Activated B cell treated with CpG ODN at 0.5 μM for 24 hours (primary cell): ENCODE data around the gene MCUB. TPM values are rescaled to one million over a fixed set of nuclear protein-coding genes. Genes with fewer than 3 reads are reported as not detected.
"Not testable (repeated sequence)": the region's sequence is repeated elsewhere in the genome, so short reads cannot be mapped to it uniquely, and the experiment has no call there.

Experiments used
- ATAC-seq: fragments of 200-7000 bp; cut with Tn5 transposase; one replicate; pipeline ENCODE4 v1.10.0; 2021; ENCODE audit warnings: low read depth, mild to moderate bottlenecking, moderate library complexity
- CTCF ChIA-PET: fragments of 350-600 bp; sonication (Branson Sonifier 250); formaldehyde crosslinking; loops from one replicate; lab custom pipeline; 2021; ENCODE audit warnings: antibody characterized with exemption; lab: Charles Lee
- POLR2A ChIA-PET: fragments of 350-600 bp; sonication (Branson Sonifier 250); formaldehyde crosslinking; loops from one replicate; lab custom pipeline; 2021; ENCODE audit warnings: antibody characterized with exemption; lab: Charles Lee
- DNase-seq: peaks from one replicate; pipeline ENCODE4 v3.0.0; 2022
- H3K27ac Mint-ChIP-seq: one replicate; pipeline ENCODE4 v1.8.0; 2020; ENCODE audit warnings: mixed read lengths
- H3K27me3 Mint-ChIP-seq: one replicate; pipeline ENCODE4 v1.8.0; 2021; ENCODE audit warnings: mixed read lengths
- H3K36me3 Mint-ChIP-seq: one replicate; pipeline ENCODE4 v1.8.0; 2021; ENCODE audit warnings: low read depth, mixed read lengths
- H3K4me1 Mint-ChIP-seq: one replicate; pipeline ENCODE4 v1.8.0; 2021; ENCODE audit warnings: mixed read lengths
- H3K4me3 Mint-ChIP-seq: one replicate; pipeline ENCODE4 v1.8.0; 2020; ENCODE audit warnings: mild to moderate bottlenecking, mixed read lengths
- H3K9me3 Mint-ChIP-seq: one replicate; pipeline ENCODE4 v1.8.0; 2020; ENCODE audit warnings: mixed read lengths
- intact Hi-C: fragments of 100-400 bp; cut with micrococcal nuclease; formaldehyde crosslinking; loops from one replicate; pipeline ENCODE4 v1.15.1; 2024
- total RNA-seq: library from RNA; stranded (reverse); gene quantifications from 2 replicates; pipeline ENCODE4 v1.2.3, GENCODE V29; 2022
- TF ChIP-seq, protein P1 (sequence below): fragments of 200-600 bp; IDR thresholded peaks from one replicate; pipeline ENCODE4 v1.8.0; 2022; ENCODE audit warnings: antibody characterized with exemption, mild to moderate bottlenecking

Gene MCUB
- total RNA-seq, 1 donor from 2014 or later, result 28.9 TPM

DNA sequence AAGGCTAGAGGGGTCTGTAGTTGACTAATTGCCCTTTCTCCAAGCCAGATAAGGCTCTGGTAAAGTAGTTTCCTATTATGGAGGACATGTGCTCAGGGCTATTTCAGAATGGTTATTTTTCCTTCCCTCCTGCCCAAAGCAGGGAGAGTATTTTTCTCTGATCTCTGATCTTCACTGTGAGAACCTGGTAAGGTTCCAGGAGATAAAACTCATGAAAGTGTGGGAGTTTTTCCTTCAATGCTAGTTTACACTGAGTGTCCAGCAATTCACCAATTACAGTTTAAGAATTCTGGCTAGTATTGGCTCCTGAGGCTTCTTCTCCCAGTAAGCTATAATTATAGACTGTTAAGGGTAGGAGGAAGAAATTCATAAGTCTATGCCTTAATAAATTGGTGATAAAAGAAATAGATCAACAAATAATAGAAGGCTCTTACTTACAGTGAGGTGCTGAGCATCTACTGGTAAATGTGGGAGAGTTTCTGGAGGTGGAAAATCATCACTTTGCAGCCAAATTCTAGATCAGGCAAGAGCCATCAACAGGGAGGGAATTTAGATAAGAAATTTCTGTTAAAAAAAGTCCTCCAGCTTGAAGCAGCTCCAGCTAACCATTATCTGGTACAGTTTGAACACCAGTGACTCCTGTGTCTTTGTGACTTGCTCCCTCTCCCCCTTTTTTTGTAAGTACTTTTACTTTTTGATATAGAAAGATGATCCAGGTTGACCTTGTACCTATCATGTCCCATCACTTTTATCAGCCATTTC, 112.3 kb downstream of the MCUB start:
- TF ChIP-seq, protein P1, sequence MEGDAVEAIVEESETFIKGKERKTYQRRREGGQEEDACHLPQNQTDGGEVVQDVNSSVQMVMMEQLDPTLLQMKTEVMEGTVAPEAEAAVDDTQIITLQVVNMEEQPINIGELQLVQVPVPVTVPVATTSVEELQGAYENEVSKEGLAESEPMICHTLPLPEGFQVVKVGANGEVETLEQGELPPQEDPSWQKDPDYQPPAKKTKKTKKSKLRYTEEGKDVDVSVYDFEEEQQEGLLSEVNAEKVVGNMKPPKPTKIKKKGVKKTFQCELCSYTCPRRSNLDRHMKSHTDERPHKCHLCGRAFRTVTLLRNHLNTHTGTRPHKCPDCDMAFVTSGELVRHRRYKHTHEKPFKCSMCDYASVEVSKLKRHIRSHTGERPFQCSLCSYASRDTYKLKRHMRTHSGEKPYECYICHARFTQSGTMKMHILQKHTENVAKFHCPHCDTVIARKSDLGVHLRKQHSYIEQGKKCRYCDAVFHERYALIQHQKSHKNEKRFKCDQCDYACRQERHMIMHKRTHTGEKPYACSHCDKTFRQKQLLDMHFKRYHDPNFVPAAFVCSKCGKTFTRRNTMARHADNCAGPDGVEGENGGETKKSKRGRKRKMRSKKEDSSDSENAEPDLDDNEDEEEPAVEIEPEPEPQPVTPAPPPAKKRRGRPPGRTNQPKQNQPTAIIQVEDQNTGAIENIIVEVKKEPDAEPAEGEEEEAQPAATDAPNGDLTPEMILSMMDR, result no peak
- peaks cover 2% of the 10 kb centered on the region for H3K4me1 Mint-ChIP-seq
- ATAC-seq (no peak), DNase-seq (no peak)
- H3K36me3 Mint-ChIP-seq, result peaks cover 44% of the 10 kb centered on the region
- ChIA-PET POLR2A (no interaction called here), CTCF (no interaction called here)
- no peak overlapping the region for H3K27ac Mint-ChIP-seq
- no peaks in the 10 kb centered on the region for H3K27me3 Mint-ChIP-seq
- peaks cover 9% of the 10 kb centered on the region for H3K9me3 Mint-ChIP-seq
- intact Hi-C loops, result no loop called here
- H3K4me3 Mint-ChIP-seq, result no peak overlapping the region

DNA sequence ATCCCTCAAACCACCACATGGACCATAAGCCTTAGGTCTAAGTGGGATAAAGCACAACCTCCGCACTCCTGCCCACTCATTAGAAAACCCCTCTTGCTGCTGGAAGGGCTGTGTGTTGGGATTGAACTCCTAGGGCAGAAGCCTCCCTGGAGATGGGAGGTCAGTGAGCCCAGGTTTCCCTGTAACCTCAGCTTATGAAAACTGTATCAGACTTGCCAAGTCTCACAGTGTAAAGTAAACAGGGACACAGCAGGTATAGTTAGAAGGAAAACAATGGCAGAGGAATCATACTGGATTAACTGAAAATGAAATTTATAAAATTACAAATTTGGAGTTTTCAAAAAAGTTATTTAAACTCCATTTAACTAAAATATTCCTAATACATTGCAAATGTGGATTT, 113.3 kb downstream of the MCUB start:
- H3K4me1 Mint-ChIP-seq, result peaks cover 2% of the 10 kb centered on the region
- intact Hi-C loops, result no loop called here

DNA sequence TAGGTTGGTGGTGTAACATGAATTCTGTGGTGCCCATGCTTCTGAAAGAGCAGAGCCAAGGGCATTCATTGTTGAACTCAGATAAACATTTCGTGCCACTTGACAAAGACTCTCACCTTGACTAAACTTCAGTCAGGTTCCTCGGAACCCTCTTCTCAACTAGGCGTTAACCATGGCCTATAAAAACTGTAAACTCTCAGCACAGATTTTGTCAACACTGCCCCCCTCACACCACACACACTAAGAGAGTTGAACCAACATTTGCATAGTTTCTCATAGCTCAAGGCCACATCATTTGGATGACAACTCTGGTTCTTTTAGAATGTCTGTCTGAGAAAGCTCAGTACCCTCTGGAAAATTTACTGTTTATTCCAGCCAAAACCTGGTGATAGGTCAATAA, 115.1 kb downstream of the MCUB start:
- Mint-ChIP-seq H3K4me3 (no peak overlapping the region), H3K27ac (no peak overlapping the region), H3K9me3 (peaks cover 9% of the 10 kb centered on the region), H3K36me3 (peaks cover 36% of the 10 kb centered on the region), H3K27me3 (no peaks in the 10 kb centered on the region), H3K4me1 (peaks cover 2% of the 10 kb centered on the region)
- CTCF ChIA-PET, result no interaction called here
- POLR2A ChIA-PET, result no interaction called here
- DNase-seq, result no peak
- no peak for ATAC-seq
- TF ChIP-seq, protein P1, result no peak
- intact Hi-C loops, result no loop called here

More for the DNA sequence above, 113.3 kb downstream of the MCUB start:
- no peaks in the 10 kb centered on the region for H3K27me3 Mint-ChIP-seq
- no peak for DNase-seq
- no peak for ATAC-seq
- no peak overlapping the region for H3K27ac Mint-ChIP-seq
- ChIA-PET POLR2A (no interaction called here), CTCF (no interaction called here)
- peaks cover 45% of the 10 kb centered on the region for H3K36me3 Mint-ChIP-seq
- TF ChIP-seq, protein P1, result no peak
- peaks cover 9% of the 10 kb centered on the region for H3K9me3 Mint-ChIP-seq
- no peak overlapping the region for H3K4me3 Mint-ChIP-seq

- ATAC-seq, result no peak
- no peaks in the 10 kb centered on the region for H3K27me3 Mint-ChIP-seq
- TF ChIP-seq, protein P1, result no peak
- peaks cover 37% of the 10 kb centered on the region for H3K36me3 Mint-ChIP-seq
- ChIA-PET POLR2A (no interaction called here), CTCF (no interaction called here)
- no peak overlapping the region for H3K27ac Mint-ChIP-seq
- H3K4me1 Mint-ChIP-seq, result peaks cover 2% of the 10 kb centered on the region
- no peak for DNase-seq
- no peak overlapping the region for H3K4me3 Mint-ChIP-seq
- intact Hi-C loops, result no loop called here
- peaks cover 6% of the 10 kb centered on the region for H3K9me3 Mint-ChIP-seq
Observed at GRCh38 chr4:109675843-109676242, 115.8 kb downstream of the MCUB start.

DNA sequence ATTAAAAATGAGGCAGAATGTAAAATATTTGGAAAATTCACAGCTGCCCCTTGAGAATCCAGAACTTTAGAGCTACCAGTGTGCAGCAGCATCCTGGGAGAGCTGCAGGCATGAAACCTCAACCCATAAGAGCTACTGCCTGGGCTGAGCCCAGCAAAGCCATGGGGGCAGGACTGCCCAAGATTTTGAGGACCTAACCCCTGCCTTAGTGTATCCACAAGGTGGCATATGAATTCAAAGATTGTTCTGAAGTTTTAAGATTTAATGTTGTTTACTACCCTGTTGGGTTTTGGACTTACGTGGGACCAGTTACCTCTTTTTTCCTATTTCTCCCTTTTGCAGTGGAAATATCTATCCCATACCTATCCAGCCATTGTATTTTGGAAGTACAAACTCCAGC, 116.8 kb downstream of the MCUB start:
- H3K4me1 Mint-ChIP-seq, result peaks cover 2% of the 10 kb centered on the region
- TF ChIP-seq, protein P1, result no peak
- no peaks in the 10 kb centered on the region for H3K9me3 Mint-ChIP-seq
- CTCF ChIA-PET, result no interaction called here
- ATAC-seq (no peak), DNase-seq (no peak)
- intact Hi-C loops, result no loop called here
- POLR2A ChIA-PET, result no interaction called here
- H3K27ac Mint-ChIP-seq, result no peak overlapping the region
- no peak overlapping the region for H3K4me3 Mint-ChIP-seq
- H3K36me3 Mint-ChIP-seq, result peaks cover 37% of the 10 kb centered on the region
- no peaks in the 10 kb centered on the region for H3K27me3 Mint-ChIP-seq

GRCh38 chr4:109678472-109678871, 118.4 kb downstream of the MCUB start:
- H3K4me1 Mint-ChIP-seq, H3K27ac Mint-ChIP-seq, CTCF ChIA-PET, H3K4me3 Mint-ChIP-seq, DNase-seq, ATAC-seq, H3K9me3 Mint-ChIP-seq, POLR2A ChIA-PET, intact Hi-C loops, H3K27me3 Mint-ChIP-seq: not testable (repeated sequence)
- peaks cover 41% of the 10 kb centered on the region for H3K36me3 Mint-ChIP-seq

DNA sequence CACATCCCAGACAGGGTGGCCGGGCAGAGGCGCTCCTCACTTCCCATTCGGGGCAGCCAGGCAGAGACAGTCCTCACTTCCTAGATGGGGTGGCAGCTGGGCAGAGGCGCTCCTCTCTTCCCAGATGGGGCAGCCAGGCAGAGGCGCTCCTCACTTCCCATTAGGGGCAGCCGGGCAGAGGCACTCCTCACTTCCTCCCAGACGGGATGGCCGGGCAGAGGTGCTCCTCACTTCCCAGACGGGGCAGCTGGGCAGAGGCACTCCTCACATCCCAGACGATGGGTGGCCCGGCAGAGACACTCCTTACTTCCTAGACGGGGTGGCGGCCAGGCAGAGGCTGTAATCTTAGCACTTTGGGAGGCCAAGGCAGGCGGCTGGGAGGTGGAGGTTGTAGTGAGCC, 118.9 kb downstream of the MCUB start:
- CTCF ChIA-PET, intact Hi-C loops, DNase-seq, ATAC-seq, POLR2A ChIA-PET, H3K27ac Mint-ChIP-seq, H3K27me3 Mint-ChIP-seq, H3K9me3 Mint-ChIP-seq, H3K4me3 Mint-ChIP-seq: not testable (repeated sequence)
- H3K36me3 Mint-ChIP-seq, result peaks cover 42% of the 10 kb centered on the region
- H3K4me1 Mint-ChIP-seq, result peaks cover 14% of the 10 kb centered on the region
